Caki2 (cell line): ENCODE data around the gene HYDIN. TPM values are rescaled to one million over a fixed set of nuclear protein-coding genes. Genes with fewer than 3 reads are reported as not detected.

Source experiments
- DNase-seq: peaks from one replicate; pipeline ENCODE4 v3.0.0-alpha.2; 2015; ENCODE audit warnings: low read depth
- in situ Hi-C: cut with HindIII; loops from 2 replicates; pipeline ENCODE4 v1.10.0; 2016; ENCODE audit warnings: low sequenced_read_pairs, low pct_unique_long_range_greater_than_20kb, mixed read lengths
- total RNA-seq: library from RNA; depleted of rRNA; stranded (reverse); fragments of >200 nt; shearing (Covaris generic); gene quantifications from 2 replicates; pipeline ENCODE4 v1.2.3, GENCODE V29; 2014; ENCODE audit warnings: low replicate concordance

HYDIN gene
- total RNA-seq, 1 experiment from 2014 or later, result 0.95 TPM

DNA sequence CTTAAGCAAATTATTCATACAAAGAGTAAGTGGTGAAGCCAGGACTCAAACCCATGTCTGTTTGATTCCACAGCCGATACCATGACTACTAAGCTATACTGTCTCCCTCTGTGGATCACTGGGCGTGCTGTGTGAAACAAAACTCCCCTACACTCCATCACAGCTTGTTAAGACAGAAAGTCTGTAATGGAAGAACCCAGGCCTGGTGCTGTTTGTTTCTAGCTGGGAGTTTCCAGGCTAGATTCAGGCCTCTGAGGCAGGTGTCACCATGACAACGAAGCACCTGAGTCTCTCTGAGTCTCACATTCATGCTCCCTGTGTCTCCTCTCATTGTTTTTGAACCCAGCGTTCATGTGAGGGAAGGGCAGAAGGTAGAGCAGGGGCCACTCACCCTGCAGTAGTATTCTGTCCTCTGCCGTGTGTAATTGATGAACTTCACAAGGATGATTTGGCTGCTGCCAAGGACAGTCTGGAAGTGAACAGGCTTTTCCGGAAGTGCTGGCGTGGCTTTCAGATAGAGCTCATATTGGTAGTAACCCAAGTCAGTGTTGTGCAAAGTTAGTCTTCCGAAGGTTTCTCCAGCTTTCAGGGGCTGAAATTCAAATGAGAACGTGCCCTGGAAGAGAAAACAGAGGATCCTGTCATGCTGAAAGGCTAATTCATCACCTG is 421.0 kb downstream of the HYDIN start:
- DNase-seq, result no peak
- in situ Hi-C loops, result no loop called here

DNA sequence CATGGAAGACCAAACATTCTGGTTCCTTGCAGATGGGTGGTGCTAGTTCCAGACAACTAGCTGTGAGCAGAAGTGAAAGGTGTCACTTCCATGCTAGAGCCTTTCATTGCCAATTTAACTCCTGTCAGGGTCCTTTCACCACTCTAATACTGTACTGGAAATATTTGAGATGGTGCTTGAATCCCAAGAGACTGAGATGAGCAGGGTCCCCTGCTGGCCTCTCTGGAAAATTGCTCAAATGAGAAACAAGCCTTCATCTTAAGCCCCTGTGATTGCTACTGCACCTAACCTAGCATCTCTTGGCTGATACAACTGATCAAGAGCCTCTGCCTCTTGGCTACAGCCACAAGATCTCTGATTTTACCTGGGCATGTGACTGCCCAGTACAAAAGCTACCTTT is 422.2 kb downstream of the HYDIN start:
- in situ Hi-C loops, result no loop called here
- DNase-seq, result no peak

DNA sequence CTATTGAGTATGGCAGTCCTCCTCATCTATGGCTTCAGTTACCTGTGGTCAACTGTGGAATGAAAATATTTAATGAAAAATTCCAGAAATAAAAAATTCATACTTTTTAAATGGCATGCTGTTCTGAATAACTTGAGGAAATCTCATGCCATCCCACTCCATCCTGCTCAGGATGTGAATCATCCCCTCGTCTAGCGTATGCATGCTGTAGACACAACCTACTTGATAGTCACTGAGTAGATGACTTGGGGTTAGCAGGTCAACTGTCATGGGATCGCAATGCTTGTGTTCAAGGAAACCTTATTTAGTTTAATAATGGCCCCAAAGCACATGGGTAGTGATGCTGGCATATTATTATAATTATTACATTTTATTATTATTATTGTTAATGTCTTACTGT is 424.7 kb downstream of the HYDIN start:
- in situ Hi-C loops, result no loop called here
- no peak for DNase-seq

DNA sequence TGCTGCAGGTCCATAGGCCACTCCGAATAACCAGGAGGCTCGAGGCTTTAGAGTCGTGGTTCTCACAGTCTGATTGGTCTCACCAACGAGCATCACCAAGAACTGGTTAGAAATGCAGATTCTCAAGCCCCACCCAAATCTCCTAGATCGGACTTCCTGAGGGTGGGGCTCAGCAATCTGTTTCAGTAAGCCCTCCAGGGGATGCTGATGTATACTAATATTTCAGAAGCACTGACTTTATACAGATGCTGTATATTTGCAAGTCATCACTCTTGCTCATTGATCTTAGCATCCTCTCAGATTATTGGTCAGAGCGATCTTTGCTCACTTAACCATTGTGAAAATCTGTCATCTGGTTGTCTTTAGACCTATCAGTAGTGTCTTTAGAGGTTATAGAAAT is 425.1 kb downstream of the HYDIN start:
- no peak for DNase-seq
- in situ Hi-C loops, result no loop called here

DNA sequence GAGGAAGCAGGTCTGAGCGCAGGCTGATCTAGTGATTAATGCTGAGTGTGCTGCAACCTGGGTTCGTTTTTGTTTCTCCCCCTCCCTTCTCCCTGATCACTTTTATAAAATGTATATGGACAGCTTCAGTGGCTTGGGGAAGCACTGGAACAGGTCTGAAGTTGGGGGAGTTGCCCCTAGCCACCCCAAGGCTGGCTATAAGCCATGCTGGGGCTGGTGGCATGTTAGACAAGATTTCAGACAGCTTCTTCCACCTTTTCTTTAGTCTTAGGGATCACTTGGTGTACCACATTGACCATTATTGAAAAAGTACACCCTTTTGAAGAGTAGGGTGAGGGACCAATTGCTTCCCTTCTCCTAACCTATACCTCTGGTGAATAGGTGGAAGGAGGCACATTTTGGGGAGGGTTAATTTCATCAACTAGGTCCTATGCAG is 425.8 kb downstream of the HYDIN start:
- no peak for DNase-seq
- in situ Hi-C loops, result no loop called here

DNA sequence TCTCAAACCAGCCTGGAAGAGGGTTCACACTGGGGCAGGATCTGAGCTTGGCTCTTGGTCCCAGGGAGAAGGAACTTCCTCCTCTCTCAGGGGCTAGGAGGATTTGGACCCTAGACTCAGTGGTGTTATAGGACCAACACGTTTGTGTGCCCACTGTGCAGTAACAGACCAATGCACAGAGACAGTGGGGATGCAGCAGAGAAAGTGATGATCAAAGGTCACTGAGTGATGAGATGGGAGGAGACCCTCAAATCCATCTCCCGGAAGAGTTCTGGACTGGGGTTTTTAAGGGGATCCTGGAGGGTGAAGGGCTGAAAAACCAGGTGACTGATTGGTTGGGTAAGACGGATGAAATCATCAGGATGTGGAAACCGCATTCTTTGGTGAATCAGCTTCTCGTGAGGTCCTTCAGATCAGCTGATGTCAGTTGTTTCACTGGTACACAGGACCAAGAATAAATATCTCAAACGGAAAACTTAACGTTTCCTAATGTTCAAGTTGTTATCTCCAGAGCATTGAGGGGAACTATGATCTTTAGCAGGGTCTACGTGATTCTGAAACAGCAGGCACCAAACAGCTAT is 426.3 kb downstream of the HYDIN start:
- no peak for DNase-seq
- in situ Hi-C loops, result no loop called here

DNA sequence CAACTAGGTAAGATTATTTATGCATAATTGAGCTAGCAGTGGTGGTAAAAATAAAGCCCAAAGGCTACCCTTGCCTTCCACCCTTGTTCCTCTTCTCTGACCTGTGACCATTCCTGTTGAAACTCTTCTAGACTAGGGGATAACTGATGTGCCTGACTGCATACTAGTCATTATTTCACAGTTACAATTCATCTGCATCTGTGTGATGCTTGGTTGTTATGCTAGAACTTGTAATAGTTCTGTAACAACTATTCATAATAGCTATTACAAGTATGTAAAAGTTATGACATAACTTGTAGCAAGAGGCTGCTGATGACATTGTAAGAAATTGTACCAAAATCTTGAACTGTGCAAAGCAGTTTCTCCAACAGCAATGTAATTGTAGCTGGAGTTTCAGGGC is 427.2 kb downstream of the HYDIN start:
- in situ Hi-C loops, result no loop called here
- no peak for DNase-seq

DNA sequence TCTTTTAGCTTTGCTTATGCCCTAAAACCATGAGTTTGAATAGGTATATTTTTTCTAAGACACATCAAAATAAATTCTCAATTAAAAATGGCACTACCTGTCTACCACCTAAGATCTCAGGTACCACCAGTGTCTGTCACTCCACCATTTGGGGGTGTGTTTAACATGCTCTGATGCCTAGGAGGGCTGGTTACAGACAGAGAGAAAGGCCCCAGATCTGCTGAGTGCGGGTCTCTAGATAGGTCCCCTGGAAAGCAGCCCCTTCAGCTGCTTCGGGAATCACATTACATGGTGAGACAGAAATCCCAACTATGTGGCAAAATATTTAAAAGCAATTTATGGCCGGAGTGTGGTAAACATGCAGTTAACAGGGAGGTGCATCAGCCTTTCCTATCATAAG is 428.9 kb downstream of the HYDIN start:
- DNase-seq, result no peak
- in situ Hi-C loops, result no loop called here

DNA sequence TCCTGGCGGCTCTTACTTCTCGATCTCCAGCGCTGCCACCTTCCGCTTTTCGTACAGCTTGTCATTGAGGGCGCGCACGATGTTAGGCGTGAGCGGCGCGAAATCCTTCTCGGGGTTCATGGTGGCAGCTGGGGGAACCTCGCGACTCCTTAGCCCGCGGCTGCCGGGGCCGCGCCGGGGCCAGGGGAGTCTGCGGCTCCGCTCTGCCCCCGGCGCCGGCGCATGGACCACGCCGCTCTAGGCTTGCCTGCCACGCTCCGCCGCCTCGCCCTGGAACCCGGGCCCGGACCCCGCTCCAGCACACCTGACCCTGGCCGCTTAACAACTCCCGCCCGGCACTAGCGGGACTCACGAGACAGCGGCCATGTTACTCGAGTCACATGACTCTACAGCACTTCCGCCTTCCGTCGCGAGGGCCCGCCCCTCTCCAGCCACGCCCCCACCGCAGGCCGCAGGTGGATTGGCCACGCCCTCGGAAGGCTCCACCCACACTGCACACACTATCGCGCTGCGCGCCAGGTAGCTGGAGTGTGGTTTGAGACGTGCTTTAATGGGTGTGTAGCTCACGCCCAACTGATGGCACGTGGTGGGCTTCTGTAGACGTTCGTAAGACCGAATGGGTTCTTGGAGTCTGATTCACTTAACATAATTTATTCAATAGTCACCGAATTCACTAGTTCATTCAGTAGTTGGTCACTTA is 429.6 kb downstream of the HYDIN start, which contains the start of gene VAC14:
TSS of gene VAC14 (minus strand) at position 378 of the 700 bp plus-strand sequence. CDS start at position 120, 258 bp downstream.
- DNase-seq, result peak; percentile 88
- in situ Hi-C loops, result no loop called here

DNA sequence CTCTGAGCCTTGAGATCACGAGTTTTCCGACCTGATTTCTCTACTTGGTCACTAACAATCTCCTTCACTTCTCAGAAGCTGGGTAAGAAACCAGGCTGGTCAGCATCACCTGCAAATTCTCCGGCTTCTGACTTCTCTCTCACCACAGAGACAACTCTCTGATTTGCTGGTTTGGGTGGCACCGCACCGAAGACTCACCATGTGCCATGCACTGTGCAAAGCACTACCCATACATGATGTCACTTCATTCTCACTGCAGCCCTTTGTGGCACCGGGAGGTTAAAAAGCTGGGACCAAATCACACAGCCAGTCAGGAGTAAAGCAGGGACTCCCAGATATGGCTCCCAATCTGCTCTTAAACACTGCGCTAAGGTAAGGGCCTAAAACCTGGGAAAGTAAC is 430.2 kb downstream of the HYDIN start:
- no peak for DNase-seq
- in situ Hi-C loops, result no loop called here

DNA sequence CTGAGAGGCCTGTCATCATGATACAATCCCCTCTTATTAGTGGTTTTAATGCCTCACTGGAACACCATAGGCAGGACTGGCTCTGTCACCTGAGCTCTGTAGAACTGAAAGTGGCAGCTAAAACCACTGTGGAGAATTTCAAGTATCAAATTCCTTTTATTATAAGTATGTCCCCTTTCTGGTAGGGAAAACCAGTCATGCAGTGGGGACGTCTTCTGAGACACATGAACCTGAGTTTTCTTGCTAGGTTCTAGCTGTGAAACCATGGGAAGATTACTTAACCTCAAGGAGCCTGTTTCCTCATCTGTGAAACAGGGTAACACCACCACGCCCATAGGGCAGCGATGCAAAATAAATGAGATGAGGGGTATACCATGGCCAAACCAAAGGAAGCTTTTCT is 434.2 kb downstream of the HYDIN start:
- no peak for DNase-seq
- in situ Hi-C loops, result no loop called here

DNA sequence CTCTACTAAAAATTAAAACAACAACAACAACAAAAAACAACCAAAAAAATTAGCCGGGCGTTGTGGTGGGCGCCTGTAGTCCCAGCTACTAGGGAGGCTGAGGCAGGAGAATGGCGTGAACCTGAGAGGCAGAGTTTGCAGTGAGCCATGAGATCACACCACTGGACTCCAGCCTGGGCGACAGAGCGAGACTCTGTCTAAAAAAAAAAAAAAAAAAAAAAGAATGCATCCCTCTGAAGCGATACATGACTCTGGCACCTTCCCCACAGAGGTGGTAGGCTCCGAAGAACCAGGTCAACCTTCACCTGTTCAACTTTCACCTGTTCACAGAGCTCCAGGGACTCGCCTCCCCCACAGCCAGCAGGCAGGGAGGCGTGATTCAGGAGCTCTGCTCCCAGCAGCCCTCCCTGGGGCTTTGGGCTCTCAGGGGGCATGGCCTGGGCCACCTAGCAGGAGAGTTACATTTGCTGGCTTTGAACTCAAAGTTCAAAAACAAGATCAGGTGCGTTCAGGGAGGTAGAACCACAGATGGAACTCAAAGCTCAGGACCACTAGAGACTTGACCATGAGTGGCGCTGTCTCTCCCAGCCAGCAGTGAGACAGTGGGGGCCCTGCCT is 435.1 kb downstream of the HYDIN start:
- peak; percentile 33 for DNase-seq
- in situ Hi-C loops, result no loop called here

DNA sequence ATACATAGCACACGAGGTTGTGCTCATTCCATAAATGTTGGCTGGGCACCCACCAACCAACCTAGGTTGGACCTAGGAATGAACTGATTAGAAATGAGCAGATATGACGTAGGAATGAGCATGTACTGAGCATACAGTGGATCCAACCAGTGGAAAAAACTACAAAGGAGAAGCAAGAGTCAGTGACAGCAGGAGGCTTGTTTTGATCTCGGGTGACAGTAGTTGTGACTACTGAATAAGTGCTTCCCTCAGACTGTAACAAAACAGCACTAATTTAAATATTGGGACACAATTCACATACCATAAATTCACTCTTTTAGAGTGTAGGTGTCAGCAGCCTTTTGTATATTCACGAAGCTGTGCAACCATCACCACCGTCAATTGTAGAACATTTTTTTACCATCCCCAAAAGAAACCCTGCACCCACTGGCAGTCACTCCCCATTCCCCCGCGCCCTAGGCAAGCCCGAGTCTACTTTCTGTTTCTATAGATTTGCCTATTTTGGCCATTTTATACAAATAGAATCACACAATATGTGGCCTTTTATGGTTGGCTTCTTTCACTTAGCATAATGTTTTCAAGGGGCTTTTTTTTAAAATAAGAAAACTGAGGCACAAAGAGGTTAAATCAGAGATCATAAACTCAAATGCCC is 436.5 kb downstream of the HYDIN start:
- in situ Hi-C loops, result no loop called here
- DNase-seq, result no peak

DNA sequence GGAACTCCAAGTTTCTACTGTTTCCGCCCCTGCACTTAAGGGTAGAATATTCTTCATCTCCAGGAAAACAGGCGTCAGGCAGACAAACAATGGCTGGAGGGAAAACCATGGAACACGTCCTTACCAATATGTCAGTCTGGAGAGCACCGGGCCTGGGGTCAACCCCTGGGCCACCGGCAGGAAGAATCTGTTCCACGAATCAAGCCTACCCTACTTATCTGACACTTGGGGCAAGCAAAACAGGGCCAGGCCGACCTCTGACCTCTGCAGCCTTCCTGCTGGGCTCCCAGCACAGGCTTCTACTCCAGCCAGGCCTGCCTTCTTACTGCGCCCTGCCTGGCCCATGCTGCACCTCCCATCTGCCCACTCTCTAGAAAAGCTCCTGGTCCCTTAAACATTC is 439.7 kb downstream of the HYDIN start:
- in situ Hi-C loops, result no loop called here
- DNase-seq, result no peak

DNA sequence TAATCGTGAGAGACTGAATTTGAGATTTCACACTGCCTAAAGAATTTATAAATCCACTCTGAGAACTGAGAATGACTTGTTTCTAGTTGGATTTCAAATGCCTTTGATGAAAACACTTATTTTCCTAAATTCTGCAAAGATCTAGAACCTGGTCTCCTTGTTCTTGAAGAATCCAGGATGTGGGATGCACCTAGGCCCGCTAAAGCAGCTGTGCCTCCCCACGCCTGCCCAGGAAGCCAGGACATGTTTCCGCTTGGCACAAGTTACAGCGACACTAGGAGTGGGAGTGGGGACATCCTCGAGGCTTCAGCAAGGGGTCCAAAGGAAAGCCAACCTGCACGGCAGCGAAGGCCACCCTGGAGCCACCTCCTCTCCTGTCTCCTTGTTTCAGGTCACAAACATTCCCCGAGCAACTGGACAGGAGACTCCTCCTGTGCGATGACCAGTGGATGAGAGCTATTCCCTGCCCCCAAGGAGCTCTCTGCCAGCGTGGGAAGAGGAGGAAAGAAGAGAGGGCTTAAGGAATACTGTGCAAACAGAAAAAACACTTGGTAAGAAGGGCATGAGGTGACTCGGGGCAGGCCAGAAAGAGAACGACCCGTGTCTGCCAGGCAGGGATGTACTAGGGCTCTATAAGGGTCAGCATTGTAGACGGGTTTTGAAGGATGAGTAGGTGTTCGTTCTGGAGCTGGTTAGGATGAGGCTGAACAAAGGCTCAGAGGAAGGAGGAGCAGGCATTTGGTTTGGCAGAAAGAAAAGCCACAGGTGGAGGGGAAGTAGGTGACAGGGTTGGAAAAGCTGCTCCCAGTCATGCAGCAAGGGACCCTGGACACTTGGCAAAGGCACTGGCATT is 440.7 kb downstream of the HYDIN start:
- no peak for DNase-seq
- in situ Hi-C loops, result no loop called here

DNA sequence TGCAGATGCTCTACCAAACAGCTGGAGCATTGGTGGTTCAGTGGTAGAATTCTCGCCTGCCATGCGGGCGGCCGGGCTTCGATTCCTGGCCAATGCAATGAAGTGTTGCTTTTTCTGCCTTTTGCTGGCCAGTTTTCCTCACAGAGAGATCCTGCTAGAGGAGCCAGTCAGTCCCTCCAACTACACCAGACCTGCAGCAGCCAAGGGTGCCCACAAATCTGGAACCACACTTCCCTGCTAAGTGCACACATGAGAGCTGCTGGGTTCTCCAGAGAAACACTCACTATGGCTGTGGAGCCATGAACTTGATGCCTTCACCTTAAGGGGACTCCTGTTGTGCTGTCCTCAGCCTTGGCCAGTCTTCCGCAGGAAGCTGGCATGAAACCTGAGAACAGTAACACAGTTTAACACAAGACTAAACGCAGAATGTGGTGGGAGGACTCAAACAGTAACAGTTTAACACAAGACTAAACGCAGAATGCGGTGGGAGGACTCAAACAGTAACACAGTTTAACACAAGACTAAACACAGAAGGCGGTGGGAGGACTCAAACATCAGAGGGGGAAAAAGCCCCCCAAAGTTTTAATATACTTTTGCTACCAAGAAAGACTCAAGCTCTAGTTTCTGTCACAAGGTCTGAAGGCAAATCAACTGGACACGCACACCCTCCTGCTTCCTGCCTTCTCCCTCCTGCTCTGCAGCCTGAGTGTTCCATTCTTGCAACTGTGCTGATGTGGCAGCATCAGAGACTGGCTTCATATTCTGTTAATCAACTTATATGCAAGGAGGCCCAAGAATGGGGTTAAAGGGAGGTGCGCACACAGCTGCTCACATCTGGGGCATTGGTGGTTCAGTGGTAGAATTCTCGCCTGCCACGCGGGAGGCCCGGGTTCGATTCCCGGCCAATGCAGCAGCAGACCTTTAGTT is 441.6 kb downstream of the HYDIN start:
- in situ Hi-C loops, result no loop called here
- DNase-seq, result no peak
